HEK293 (cell line): ENCODE data around the gene NXN.

Source experiments
- CTCF ChIA-PET: fragments of 350-600 bp; formaldehyde crosslinking; extraction: SDS; loops from one replicate; lab custom pipeline; 2021; ENCODE audit warnings: antibody characterized with exemption; lab: Yijun Ruan, JAX
- POLR2A ChIA-PET: fragments of 300-600 bp; formaldehyde crosslinking; extraction: SDS; loops from one replicate; lab custom pipeline; 2020; ENCODE audit warnings: antibody characterized with exemption, inconsistent platforms; lab: Yijun Ruan, JAX
- H3K27ac ChIP-seq: fragments of 200-500 bp; sonication (Bioruptor generic); 2 replicates; pipeline ENCODE4 v1.5.1; 2014; ENCODE audit warnings: low read depth, low read length, control low read depth, inconsistent platforms; ENCODE audit errors: extremely low read depth
- H3K36me3 ChIP-seq, 2 experiments: fragments of 200-500 bp in 1 of 2; sonication (Bioruptor generic) in 1 of 2; 1 replicate in 1 of 2; 2 replicates in 1 of 2; pipeline ENCODE4 v1.5.1; 2014 to 2017; ENCODE audit warnings: inconsistent platforms in 2 of 2, low read length in 2 of 2; ENCODE audit not compliant: control insufficient read depth in 2 of 2, insufficient read depth in 1 of 2
- H3K4me1 ChIP-seq: fragments of 200-500 bp; sonication (Bioruptor generic); 2 replicates; pipeline ENCODE4 v1.5.1; 2014; ENCODE audit warnings: mild to moderate bottlenecking, low read length, inconsistent platforms; ENCODE audit not compliant: control insufficient read depth, insufficient read depth
- H3K4me3 ChIP-seq: 2 replicates; pipeline ENCODE4 v1.5.1; 2011; ENCODE audit warnings: low read depth, mild to moderate bottlenecking, control low read depth, low read length, moderate library complexity
- H3K9me3 ChIP-seq: fragments of 200-500 bp; sonication (Bioruptor generic); 2 replicates; pipeline ENCODE4 v1.5.1; 2014; ENCODE audit warnings: low read depth, low read length, inconsistent platforms; ENCODE audit not compliant: control insufficient read depth, insufficient read depth
- HOXD13 ChIP-seq: sonication (generic); formaldehyde crosslinking; IDR thresholded peaks from 2 replicates; pipeline ENCODE4 v1.8.0; 2022; ENCODE audit warnings: missing genetic modification reagents, borderline replicate concordance
- MYNN ChIP-seq: fragments of 450-650 bp; formaldehyde crosslinking; IDR thresholded peaks from 2 replicates; pipeline ENCODE4 v1.5.1; 2016; ENCODE audit warnings: missing biosample characterization, missing genetic modification characterization, borderline replicate concordance
- PATZ1 ChIP-seq: fragments of 450-650 bp; formaldehyde crosslinking; IDR thresholded peaks from 2 replicates; pipeline ENCODE4 v1.5.1; 2016; ENCODE audit warnings: missing biosample characterization, missing genetic modification characterization
- PRDM10 ChIP-seq: fragments of 450-650 bp; formaldehyde crosslinking; IDR thresholded peaks from 2 replicates; pipeline ENCODE4 v1.5.1; 2016; ENCODE audit warnings: missing biosample characterization, missing genetic modification characterization
- ZBTB26 ChIP-seq: fragments of 450-650 bp; formaldehyde crosslinking; optimal IDR thresholded peaks from 2 replicates; pipeline ENCODE3; 2016; ENCODE audit warnings: missing biosample characterization, mild to moderate bottlenecking, missing genetic modification characterization
- ZBTB7A ChIP-seq: fragments of 450-650 bp; formaldehyde crosslinking; IDR thresholded peaks from 2 replicates; pipeline ENCODE4 v1.5.1; 2016; ENCODE audit warnings: low read depth, missing biosample characterization, missing genetic modification characterization
- ZNF132 ChIP-seq: fragments of 450-650 bp; formaldehyde crosslinking; IDR thresholded peaks from 2 replicates; pipeline ENCODE4 v1.5.1; 2017; ENCODE audit warnings: missing biosample characterization, missing genetic modification characterization, borderline replicate concordance
- ZNF211 ChIP-seq: fragments of 450-650 bp; formaldehyde crosslinking; IDR thresholded peaks from 2 replicates; pipeline ENCODE4 v1.5.1; 2016; ENCODE audit warnings: low read depth, missing biosample characterization, missing genetic modification characterization
- ZNF221 ChIP-seq: fragments of 450-650 bp; formaldehyde crosslinking; IDR thresholded peaks from 2 replicates; pipeline ENCODE4 v1.5.1; 2017; ENCODE audit warnings: missing biosample characterization, missing genetic modification characterization, borderline replicate concordance
- ZNF280D ChIP-seq: fragments of 450-650 bp; formaldehyde crosslinking; IDR thresholded peaks from 2 replicates; pipeline ENCODE4 v1.5.1; 2016; ENCODE audit warnings: missing biosample characterization, missing genetic modification characterization
- ZNF311 ChIP-seq: fragments of 450-650 bp; formaldehyde crosslinking; IDR thresholded peaks from 2 replicates; pipeline ENCODE4 v1.5.1; 2017; ENCODE audit warnings: missing biosample characterization, missing genetic modification characterization, borderline replicate concordance
- ZNF48 ChIP-seq: fragments of 450-650 bp; formaldehyde crosslinking; IDR thresholded peaks from 2 replicates; pipeline ENCODE4 v1.5.1; 2016; ENCODE audit warnings: missing biosample characterization, missing genetic modification characterization
- ZNF558 ChIP-seq: fragments of 450-650 bp; formaldehyde crosslinking; IDR thresholded peaks from 2 replicates; pipeline ENCODE4 v1.5.1; 2016; ENCODE audit warnings: missing biosample characterization, missing genetic modification characterization
- ZNF639 ChIP-seq: fragments of 450-650 bp; formaldehyde crosslinking; IDR thresholded peaks from 2 replicates; pipeline ENCODE4 v1.5.1; 2016; ENCODE audit warnings: missing biosample characterization, missing genetic modification characterization
- ZNF658 ChIP-seq: fragments of 450-650 bp; formaldehyde crosslinking; IDR thresholded peaks from 2 replicates; pipeline ENCODE4; 2016; ENCODE audit warnings: missing biosample characterization, missing genetic modification characterization
- ZNF830 ChIP-seq: fragments of 450-650 bp; IDR thresholded peaks from 2 replicates; pipeline ENCODE4 v1.5.0; 2018; ENCODE audit warnings: missing biosample characterization, missing genetic modification characterization, low read depth, mild to moderate bottlenecking, moderate library complexity
- ZSCAN4 ChIP-seq: fragments of 450-650 bp; formaldehyde crosslinking; IDR thresholded peaks from 2 replicates; pipeline ENCODE4 v1.5.1; 2017; ENCODE audit warnings: missing biosample characterization, missing genetic modification characterization
- ZSCAN5A ChIP-seq: fragments of 450-650 bp; formaldehyde crosslinking; IDR thresholded peaks from 2 replicates; pipeline ENCODE4 v1.5.1; 2016; ENCODE audit warnings: missing biosample characterization, missing genetic modification characterization

The NXN gene

GRCh38 chr17:962670-963069 is 16.9 kb downstream of the NXN start (continued):
- TF ChIP-seq ZBTB26 (tag by site-specific recombination): no peak
- TF ChIP-seq ZNF311 (tag by site-specific recombination): no peak
- TF ChIP-seq, all 188 proteins: peak for 0

GRCh38 chr17:962166-962565 is 17.4 kb downstream of the NXN start:
- no peaks in the 10 kb centered on the region for H3K9me3 ChIP-seq
- TF ChIP-seq ZSCAN4 (tag by site-specific recombination) (no peak), ZNF830 (tag by site-specific recombination) (no peak), ZNF558 (no peak), ZNF280D (tag by site-specific recombination) (no peak), PATZ1 (no peak), ZNF132 (tag by site-specific recombination) (no peak), ZSCAN5A (tag by site-specific recombination) (no peak), ZNF658 (no peak), PRDM10 (tag by site-specific recombination) (no peak), ZBTB7A (tag by site-specific recombination) (no peak), ZNF48 (tag by site-specific recombination) (no peak), ZNF211 (tag by site-specific recombination) (no peak), MYNN (tag by site-specific recombination) (no peak), HOXD13 (CRISPR knock-in tag) (no peak), ZNF639 (tag by site-specific recombination) (no peak), ZNF221 (tag by site-specific recombination) (no peak)
- no peak overlapping the region for H3K27ac ChIP-seq
- H3K36me3 ChIP-seq: no peaks in the 10 kb centered on the region
- ChIA-PET CTCF (interaction anchor here (0.6 to 2.1 kb wide), 2 partner anchors 83 to 176 kb away, joined by 3 to 7 read pairs; no protein-coding TSS in a partner anchor), POLR2A (no interaction called here)
- peaks cover 21% of the 10 kb centered on the region for H3K4me1 ChIP-seq
- no peak overlapping the region for H3K4me3 ChIP-seq
